MM.1S (cell line): ENCODE data around the gene PTPRK.

Experiments
- EZH2 ChIP-seq: fragments of 300-600 bp; sonication (generic); optimal IDR thresholded peaks from 2 replicates; pipeline ENCODE3; 2017; ENCODE audit warnings: low read depth, mild to moderate bottlenecking, antibody characterized with exemption, low read length, mixed read lengths
- TF ChIP-seq, protein P1 (sequence below): fragments of 300-600 bp; sonication (generic); IDR thresholded peaks from 2 replicates; pipeline ENCODE4 v1.5.1; 2016; ENCODE audit warnings: antibody characterized with exemption, low read length, mixed read lengths

DNA sequence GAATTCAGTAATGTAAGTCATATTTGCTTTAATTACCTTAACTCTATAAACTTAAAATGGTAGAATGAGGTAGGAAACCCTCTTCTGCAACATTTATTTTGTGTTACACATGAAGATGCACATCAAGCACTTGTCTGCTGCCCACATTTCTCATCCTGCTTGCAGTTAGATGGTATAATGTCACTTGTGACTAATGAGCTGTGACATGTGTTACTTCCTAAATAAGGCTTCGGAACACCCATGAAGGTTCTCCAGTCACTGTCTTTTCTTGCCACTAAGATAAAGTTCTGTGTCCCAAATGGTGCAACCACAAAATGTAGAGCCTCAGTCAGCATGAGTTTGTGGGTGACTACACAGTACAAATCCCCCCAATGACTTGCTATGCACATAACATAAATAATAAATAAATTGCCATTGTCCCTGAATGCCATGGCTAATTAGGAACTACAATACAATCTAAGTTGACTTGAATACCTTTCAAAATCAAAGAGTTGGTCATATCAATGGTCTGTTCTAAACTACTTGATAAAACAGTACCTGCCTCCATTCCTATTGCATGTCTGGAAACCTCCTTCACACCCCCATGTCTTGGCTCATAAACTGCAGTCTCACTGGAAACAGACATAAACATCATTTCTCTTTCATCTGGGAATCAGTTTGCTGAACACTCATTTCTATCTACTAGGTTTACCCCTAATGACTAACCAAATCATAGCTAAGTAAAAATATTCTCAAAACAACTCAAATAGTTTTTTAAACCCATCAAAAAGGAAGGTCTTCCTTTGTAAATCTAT is 157.2 kb downstream of the PTPRK start:
- TF ChIP-seq, protein P1, sequence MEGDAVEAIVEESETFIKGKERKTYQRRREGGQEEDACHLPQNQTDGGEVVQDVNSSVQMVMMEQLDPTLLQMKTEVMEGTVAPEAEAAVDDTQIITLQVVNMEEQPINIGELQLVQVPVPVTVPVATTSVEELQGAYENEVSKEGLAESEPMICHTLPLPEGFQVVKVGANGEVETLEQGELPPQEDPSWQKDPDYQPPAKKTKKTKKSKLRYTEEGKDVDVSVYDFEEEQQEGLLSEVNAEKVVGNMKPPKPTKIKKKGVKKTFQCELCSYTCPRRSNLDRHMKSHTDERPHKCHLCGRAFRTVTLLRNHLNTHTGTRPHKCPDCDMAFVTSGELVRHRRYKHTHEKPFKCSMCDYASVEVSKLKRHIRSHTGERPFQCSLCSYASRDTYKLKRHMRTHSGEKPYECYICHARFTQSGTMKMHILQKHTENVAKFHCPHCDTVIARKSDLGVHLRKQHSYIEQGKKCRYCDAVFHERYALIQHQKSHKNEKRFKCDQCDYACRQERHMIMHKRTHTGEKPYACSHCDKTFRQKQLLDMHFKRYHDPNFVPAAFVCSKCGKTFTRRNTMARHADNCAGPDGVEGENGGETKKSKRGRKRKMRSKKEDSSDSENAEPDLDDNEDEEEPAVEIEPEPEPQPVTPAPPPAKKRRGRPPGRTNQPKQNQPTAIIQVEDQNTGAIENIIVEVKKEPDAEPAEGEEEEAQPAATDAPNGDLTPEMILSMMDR: no peak
- TF ChIP-seq EZH2: no peak
